ENCODE measurements around the gene METTL26.

The METTL26 gene

GRCh38 chr16:630815-631405 lies 5.2 kb downstream of the METTL26 start, which contains the start of gene WFIKKN1:
TSS of gene WFIKKN1 (plus strand) at chr16:630985. CDS start at chr16:631254, 269 bp downstream.
- WGBS (ENCODE audit: insufficient coverage), result 5% methylated on average over 18 of the region's 23 CpGs
- Histone ChIP-seq H3K36me3 (ENCODE audit: control insufficient read depth in 4 of 4, insufficient read depth in 4 of 4, low read length in 3 of 4) (peaks cover 0 to 52% (median 29%) of the 10 kb centered on the region in 4 experiments), H3K4me1 (ENCODE audit: control extremely low read depth in 1 of 4, control insufficient read depth in 4 of 4, insufficient read depth in 4 of 4, low read length in 3 of 4) (peaks cover 0 to 18% (median 18%) of the 10 kb centered on the region in 4 experiments), H3K4me3 (ENCODE audit: control insufficient read depth in 1 of 7, extremely low read depth in 1 of 7, insufficient read depth in 4 of 7, low read depth in 2 of 7, low read length in 6 of 7) (peak within 1 kb of the TSS in 1 of 7 experiments; percentile 16), H3K27ac (ENCODE audit: insufficient read depth in 1 of 2, low read depth in 1 of 2, low read length in 2 of 2, poor library complexity in 1 of 2, severe bottlenecking in 2 of 2) (no peak within 1 kb of the TSS), H3K9me3 (ENCODE audit: control extremely low read depth in 1 of 5, control insufficient read depth in 4 of 5, insufficient read depth in 2 of 5, low read depth in 1 of 5, low read length in 4 of 5) (no peaks in the 10 kb centered on the region), H3K27me3 (replicated peaks in 2 of 5; ENCODE audit: control insufficient read depth in 4 of 5, insufficient read depth in 5 of 5, low read length in 4 of 5) (peaks cover 0 to 7% (median 0%) of the 10 kb centered on the region in 5 experiments)
- CTCF ChIA-PET, result no interaction called here
- POLR2A ChIA-PET, result interaction anchor here (0.6 kb wide), 1 partner anchor 10 kb away, joined by 4 read pairs; no protein-coding TSS in a partner anchor
- peak in 2 of 3 donors; percentile 22 to 30 for DNase-seq

GRCh38 chr16:630249-630814 lies 5.8 kb downstream of the METTL26 start:
- CTCF ChIA-PET, result no interaction called here
- Histone ChIP-seq H3K4me3 (ENCODE audit: control insufficient read depth in 1 of 7, extremely low read depth in 1 of 7, insufficient read depth in 4 of 7, low read depth in 2 of 7, low read length in 6 of 7) (no peak overlapping the region), H3K4me1 (ENCODE audit: control extremely low read depth in 1 of 4, control insufficient read depth in 4 of 4, insufficient read depth in 4 of 4, low read length in 3 of 4) (peaks cover 0 to 14% (median 12%) of the 10 kb centered on the region in 4 experiments), H3K27ac (ENCODE audit: insufficient read depth in 1 of 2, low read depth in 1 of 2, low read length in 2 of 2, poor library complexity in 1 of 2, severe bottlenecking in 2 of 2) (no peak overlapping the region), H3K36me3 (ENCODE audit: control insufficient read depth in 4 of 4, insufficient read depth in 4 of 4, low read length in 3 of 4) (peaks cover 1 to 58% (median 31%) of the 10 kb centered on the region in 4 experiments), H3K27me3 (replicated peaks in 2 of 5; ENCODE audit: control insufficient read depth in 4 of 5, insufficient read depth in 5 of 5, low read length in 4 of 5) (peaks cover 0 to 7% (median 0%) of the 10 kb centered on the region in 5 experiments), H3K9me3 (ENCODE audit: control extremely low read depth in 1 of 5, control insufficient read depth in 4 of 5, insufficient read depth in 2 of 5, low read depth in 1 of 5, low read length in 4 of 5) (no peaks in the 10 kb centered on the region)
- POLR2A ChIA-PET, result no interaction called here
- DNase-seq, result no peak
- WGBS (ENCODE audit: insufficient coverage), result 50% methylated on average over 24 of the region's 29 CpGs

- no peak for DNase-seq
- Histone ChIP-seq H3K4me3 (ENCODE audit: control insufficient read depth in 1 of 7, extremely low read depth in 1 of 7, insufficient read depth in 4 of 7, low read depth in 2 of 7, low read length in 6 of 7) (no peak overlapping the region), H3K27ac (ENCODE audit: insufficient read depth in 1 of 2, low read depth in 1 of 2, low read length in 2 of 2, poor library complexity in 1 of 2, severe bottlenecking in 2 of 2) (no peak overlapping the region), H3K4me1 (ENCODE audit: control extremely low read depth in 1 of 4, control insufficient read depth in 4 of 4, insufficient read depth in 4 of 4, low read length in 3 of 4) (peaks cover 0 to 9% (median 7%) of the 10 kb centered on the region in 4 experiments), H3K9me3 (ENCODE audit: control extremely low read depth in 1 of 5, control insufficient read depth in 4 of 5, insufficient read depth in 2 of 5, low read depth in 1 of 5, low read length in 4 of 5) (no peaks in the 10 kb centered on the region), H3K36me3 (ENCODE audit: control insufficient read depth in 4 of 4, insufficient read depth in 4 of 4, low read length in 3 of 4) (peaks cover 3 to 63% (median 31%) of the 10 kb centered on the region in 4 experiments), H3K27me3 (replicated peaks in 2 of 5; ENCODE audit: control insufficient read depth in 4 of 5, insufficient read depth in 5 of 5, low read length in 4 of 5) (peaks cover 0 to 7% (median 0%) of the 10 kb centered on the region in 5 experiments)
- ChIA-PET POLR2A (no interaction called here), CTCF (no interaction called here)
- 80% methylated on average over 9 of the region's 11 CpGs for WGBS (ENCODE audit: insufficient coverage)
Observed at GRCh38 chr16:629833-630248, 6.3 kb downstream of the METTL26 start.

GRCh38 chr16:629185-629832 lies 6.8 kb downstream of the METTL26 start:
- H3K27me3 ChIP-seq (replicated peaks in 2 of 5; ENCODE audit: control insufficient read depth in 4 of 5, insufficient read depth in 5 of 5, low read length in 4 of 5), result peaks cover 0 to 7% (median 0%) of the 10 kb centered on the region in 5 experiments
- WGBS (ENCODE audit: insufficient coverage), result 96% methylated on average over 27 of the region's 29 CpGs
- peaks cover 0 to 8% (median 7%) of the 10 kb centered on the region in 4 experiments for H3K4me1 ChIP-seq (ENCODE audit: control extremely low read depth in 1 of 4, control insufficient read depth in 4 of 4, insufficient read depth in 4 of 4, low read length in 3 of 4)
- no peaks in the 10 kb centered on the region for H3K9me3 ChIP-seq (ENCODE audit: control extremely low read depth in 1 of 5, control insufficient read depth in 4 of 5, insufficient read depth in 2 of 5, low read depth in 1 of 5, low read length in 4 of 5)
- no peak overlapping the region for H3K4me3 ChIP-seq (ENCODE audit: control insufficient read depth in 1 of 7, extremely low read depth in 1 of 7, insufficient read depth in 4 of 7, low read depth in 2 of 7, low read length in 6 of 7)
- ChIA-PET CTCF (no interaction called here), POLR2A (no interaction called here)
- H3K36me3 ChIP-seq (ENCODE audit: control insufficient read depth in 4 of 4, insufficient read depth in 4 of 4, low read length in 3 of 4), result peaks cover 3 to 60% (median 28%) of the 10 kb centered on the region in 4 experiments
- no peak overlapping the region for H3K27ac ChIP-seq (ENCODE audit: insufficient read depth in 1 of 2, low read depth in 1 of 2, low read length in 2 of 2, poor library complexity in 1 of 2, severe bottlenecking in 2 of 2)
- no peak for DNase-seq

GRCh38 chr16:628321-629061 lies 7.6 kb downstream of the METTL26 start:
- Histone ChIP-seq H3K4me3 (ENCODE audit: control insufficient read depth in 1 of 7, extremely low read depth in 1 of 7, insufficient read depth in 4 of 7, low read depth in 2 of 7, low read length in 6 of 7) (no peak overlapping the region), H3K27ac (ENCODE audit: insufficient read depth in 1 of 2, low read depth in 1 of 2, low read length in 2 of 2, poor library complexity in 1 of 2, severe bottlenecking in 2 of 2) (no peak overlapping the region), H3K27me3 (replicated peaks in 2 of 5; ENCODE audit: control insufficient read depth in 4 of 5, insufficient read depth in 5 of 5, low read length in 4 of 5) (peaks cover 0 to 7% (median 0%) of the 10 kb centered on the region in 5 experiments), H3K4me1 (ENCODE audit: control extremely low read depth in 1 of 4, control insufficient read depth in 4 of 4, insufficient read depth in 4 of 4, low read length in 3 of 4) (peaks cover 0 to 8% (median 7%) of the 10 kb centered on the region in 4 experiments), H3K36me3 (ENCODE audit: control insufficient read depth in 4 of 4, insufficient read depth in 4 of 4, low read length in 3 of 4) (peaks cover 3 to 52% (median 23%) of the 10 kb centered on the region in 4 experiments), H3K9me3 (ENCODE audit: control extremely low read depth in 1 of 5, control insufficient read depth in 4 of 5, insufficient read depth in 2 of 5, low read depth in 1 of 5, low read length in 4 of 5) (no peaks in the 10 kb centered on the region)
- no peak for DNase-seq
- POLR2A ChIA-PET, result no interaction called here
- WGBS (ENCODE audit: insufficient coverage), result 97% methylated on average over 32 of the region's 33 CpGs
- CTCF ChIA-PET, result no interaction called here

GRCh38 chr16:627454-628239 lies 8.5 kb downstream of the METTL26 start:
- Histone ChIP-seq H3K27ac (ENCODE audit: insufficient read depth in 1 of 2, low read depth in 1 of 2, low read length in 2 of 2, poor library complexity in 1 of 2, severe bottlenecking in 2 of 2) (no peak overlapping the region), H3K9me3 (ENCODE audit: control extremely low read depth in 1 of 5, control insufficient read depth in 4 of 5, insufficient read depth in 2 of 5, low read depth in 1 of 5, low read length in 4 of 5) (no peaks in the 10 kb centered on the region), H3K4me1 (ENCODE audit: control extremely low read depth in 1 of 4, control insufficient read depth in 4 of 4, insufficient read depth in 4 of 4, low read length in 3 of 4) (peaks cover 0 to 8% (median 7%) of the 10 kb centered on the region in 4 experiments), H3K27me3 (replicated peaks in 2 of 5; ENCODE audit: control insufficient read depth in 4 of 5, insufficient read depth in 5 of 5, low read length in 4 of 5) (peaks cover 0 to 7% (median 0%) of the 10 kb centered on the region in 5 experiments), H3K36me3 (ENCODE audit: control insufficient read depth in 4 of 4, insufficient read depth in 4 of 4, low read length in 3 of 4) (peaks cover 2 to 46% (median 17%) of the 10 kb centered on the region in 4 experiments), H3K4me3 (ENCODE audit: control insufficient read depth in 1 of 7, extremely low read depth in 1 of 7, insufficient read depth in 4 of 7, low read depth in 2 of 7, low read length in 6 of 7) (no peak overlapping the region)
- WGBS (ENCODE audit: insufficient coverage), result 94% methylated on average over 34 of the region's 50 CpGs
- POLR2A ChIA-PET, result no interaction called here
- DNase-seq, result no peak
- CTCF ChIA-PET, result no interaction called here
